Upper lobe of right lung (tissue), 1 donor: ENCODE results near the gene TRHDE. TPM values are rescaled to one million over a fixed set of nuclear protein-coding genes. Genes with fewer than 3 reads are reported as not detected.

Source experiments
- ATAC-seq: fragments of 200-7000 bp; cut with Tn5 transposase; one replicate; pipeline ENCODE4 v1.9.1; 2020; ENCODE audit warnings: mild to moderate bottlenecking, moderate library complexity
- DNase-seq: peaks from one replicate; pipeline ENCODE4 v3.0.0-alpha.2; 2020
- H3K27ac ChIP-seq: fragments of 200-600 bp; one replicate; pipeline ENCODE4 v1.8.0; 2022
- H3K27me3 ChIP-seq: fragments of 200-600 bp; one replicate; pipeline ENCODE4 v1.8.0; 2022; ENCODE audit warnings: mild to moderate bottlenecking
- H3K36me3 ChIP-seq: fragments of 200-600 bp; one replicate; pipeline ENCODE4 v1.8.0; 2022
- H3K4me1 ChIP-seq: fragments of 200-600 bp; one replicate; pipeline ENCODE4 v1.8.0; 2022
- H3K4me3 ChIP-seq: fragments of 200-600 bp; one replicate; pipeline ENCODE4 v1.8.0; 2022; ENCODE audit warnings: mild to moderate bottlenecking
- H3K9me3 ChIP-seq: fragments of 200-600 bp; one replicate; pipeline ENCODE4 v1.8.0; 2022
- intact Hi-C: fragments of 100-400 bp; cut with DNase I; formaldehyde crosslinking; loops from one replicate; pipeline ENCODE4 v1.11.0; 2022
- total RNA-seq: library from RNA; stranded (reverse); fragmentation: NEBNext Ultra II Directional; extraction: Animal tissue kit (Norgen Biotek cat#: 25700); gene quantifications from one replicate; pipeline ENCODE4 v1.2.1, GENCODE V29; 2021
- TF ChIP-seq, protein P1 (sequence below): fragments of 200-600 bp; IDR thresholded peaks from one replicate; pipeline ENCODE4 v1.8.0; 2022; ENCODE audit warnings: antibody characterized with exemption
- donor health status: DM: no; HTN: yes; CAD: no; lungs with severe emphysema.

TRHDE gene
- total RNA-seq, 1 donor from 2014 or later, result 7.3 TPM

- intact Hi-C loops, result no loop called here
- Histone ChIP-seq H3K27me3 (no peaks in the 10 kb centered on the region), H3K9me3 (no peaks in the 10 kb centered on the region), H3K27ac (no peak overlapping the region), H3K36me3 (no peaks in the 10 kb centered on the region), H3K4me1 (no peaks in the 10 kb centered on the region), H3K4me3 (no peak overlapping the region)
- TF ChIP-seq, protein P1, sequence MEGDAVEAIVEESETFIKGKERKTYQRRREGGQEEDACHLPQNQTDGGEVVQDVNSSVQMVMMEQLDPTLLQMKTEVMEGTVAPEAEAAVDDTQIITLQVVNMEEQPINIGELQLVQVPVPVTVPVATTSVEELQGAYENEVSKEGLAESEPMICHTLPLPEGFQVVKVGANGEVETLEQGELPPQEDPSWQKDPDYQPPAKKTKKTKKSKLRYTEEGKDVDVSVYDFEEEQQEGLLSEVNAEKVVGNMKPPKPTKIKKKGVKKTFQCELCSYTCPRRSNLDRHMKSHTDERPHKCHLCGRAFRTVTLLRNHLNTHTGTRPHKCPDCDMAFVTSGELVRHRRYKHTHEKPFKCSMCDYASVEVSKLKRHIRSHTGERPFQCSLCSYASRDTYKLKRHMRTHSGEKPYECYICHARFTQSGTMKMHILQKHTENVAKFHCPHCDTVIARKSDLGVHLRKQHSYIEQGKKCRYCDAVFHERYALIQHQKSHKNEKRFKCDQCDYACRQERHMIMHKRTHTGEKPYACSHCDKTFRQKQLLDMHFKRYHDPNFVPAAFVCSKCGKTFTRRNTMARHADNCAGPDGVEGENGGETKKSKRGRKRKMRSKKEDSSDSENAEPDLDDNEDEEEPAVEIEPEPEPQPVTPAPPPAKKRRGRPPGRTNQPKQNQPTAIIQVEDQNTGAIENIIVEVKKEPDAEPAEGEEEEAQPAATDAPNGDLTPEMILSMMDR, result no peak
- no peak for ATAC-seq
- no peak for DNase-seq
Observed at GRCh38 chr12:72442217-72442616, 170.0 kb downstream of the TRHDE start.

GRCh38 chr12:72444125-72444524 is 172.0 kb downstream of the TRHDE start:
- no peaks in the 10 kb centered on the region for H3K4me1 ChIP-seq
- H3K27me3 ChIP-seq, result no peaks in the 10 kb centered on the region
- intact Hi-C loops, result no loop called here
- H3K4me3 ChIP-seq, result no peak overlapping the region
- no peaks in the 10 kb centered on the region for H3K9me3 ChIP-seq
- H3K36me3 ChIP-seq, result no peaks in the 10 kb centered on the region
- H3K27ac ChIP-seq, result no peak overlapping the region
- DNase-seq (no peak), ATAC-seq (no peak)
- TF ChIP-seq, protein P1, result no peak

DNA sequence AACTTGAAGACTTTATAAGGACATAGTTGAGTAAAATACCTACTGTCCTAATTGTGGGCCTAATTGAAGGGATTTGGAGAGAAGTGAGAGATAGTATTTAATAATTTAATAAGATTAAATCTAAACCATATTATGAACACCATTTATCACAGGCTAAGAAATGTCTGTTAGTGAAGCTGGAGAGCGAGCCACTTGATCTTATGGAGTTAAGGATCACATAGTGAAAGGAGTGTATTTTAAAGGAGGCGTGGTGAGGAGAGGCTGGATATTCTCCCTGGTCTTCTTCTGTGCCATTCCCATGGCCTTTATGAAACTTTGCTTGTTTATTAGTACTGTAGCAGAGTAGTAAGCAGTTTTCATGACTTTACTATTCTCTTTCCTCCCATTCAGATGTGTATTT is 172.4 kb downstream of the TRHDE start:
- intact Hi-C loops, result no loop called here
- no peaks in the 10 kb centered on the region for H3K27me3 ChIP-seq
- H3K4me1 ChIP-seq, result no peaks in the 10 kb centered on the region
- ATAC-seq (no peak), DNase-seq (no peak)
- H3K27ac ChIP-seq, result no peak overlapping the region
- no peaks in the 10 kb centered on the region for H3K36me3 ChIP-seq
- H3K4me3 ChIP-seq, result no peak overlapping the region
- TF ChIP-seq, protein P1, result no peak
- no peaks in the 10 kb centered on the region for H3K9me3 ChIP-seq

GRCh38 chr12:72448089-72448488 is 175.9 kb downstream of the TRHDE start:
- Histone ChIP-seq H3K9me3 (no peaks in the 10 kb centered on the region), H3K27ac (no peak overlapping the region), H3K4me1 (no peaks in the 10 kb centered on the region), H3K27me3 (no peaks in the 10 kb centered on the region), H3K4me3 (no peak overlapping the region), H3K36me3 (no peaks in the 10 kb centered on the region)
- TF ChIP-seq, protein P1, result no peak
- no peak for DNase-seq
- ATAC-seq, result no peak
- intact Hi-C loops, result no loop called here

DNA sequence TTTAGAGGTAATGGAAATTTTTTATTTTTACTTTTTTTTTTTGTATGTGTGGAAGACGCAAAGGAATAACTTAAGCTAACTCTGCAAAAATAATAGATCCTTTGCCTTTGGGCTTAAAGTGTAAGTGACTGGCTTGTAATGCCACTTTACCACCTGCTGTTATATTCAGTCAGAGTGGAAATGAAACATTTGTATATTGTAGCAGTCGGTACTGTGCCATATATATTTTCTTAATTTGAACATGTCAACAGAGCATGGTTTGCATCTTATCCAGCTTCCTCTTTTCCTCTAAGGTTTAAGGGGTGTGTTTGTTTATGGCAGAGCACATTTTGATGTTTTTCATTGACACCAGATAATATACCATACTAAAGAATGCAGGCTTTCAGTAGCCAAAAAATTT is 176.6 kb downstream of the TRHDE start:
- intact Hi-C loops, result no loop called here
- DNase-seq (no peak), ATAC-seq (no peak)
- H3K27me3 ChIP-seq, result no peaks in the 10 kb centered on the region
- TF ChIP-seq, protein P1, result no peak
- no peaks in the 10 kb centered on the region for H3K36me3 ChIP-seq
- H3K27ac ChIP-seq, result no peak overlapping the region
- H3K9me3 ChIP-seq, result no peaks in the 10 kb centered on the region
- no peaks in the 10 kb centered on the region for H3K4me1 ChIP-seq
- H3K4me3 ChIP-seq, result no peak overlapping the region

- Histone ChIP-seq H3K4me3 (no peak overlapping the region), H3K4me1 (no peaks in the 10 kb centered on the region), H3K9me3 (no peaks in the 10 kb centered on the region), H3K36me3 (no peaks in the 10 kb centered on the region), H3K27ac (no peak overlapping the region), H3K27me3 (no peaks in the 10 kb centered on the region)
- intact Hi-C loops, result no loop called here
- DNase-seq (no peak), ATAC-seq (no peak)
- TF ChIP-seq, protein P1, result no peak
Observed at GRCh38 chr12:72453066-72453465, 180.9 kb downstream of the TRHDE start.
